GM11168 (cell line): ENCODE results near the gene XPNPEP3.

Experiments used
- in situ Hi-C: fragments of 300-500 bp; cut with MboI; formaldehyde crosslinking; loops from one replicate; pipeline ENCODE4 v1.12.0; 2022; ENCODE audit warnings: low sequenced_read_pairs; ENCODE audit not compliant: unreplicated experiment

XPNPEP3 gene

DNA sequence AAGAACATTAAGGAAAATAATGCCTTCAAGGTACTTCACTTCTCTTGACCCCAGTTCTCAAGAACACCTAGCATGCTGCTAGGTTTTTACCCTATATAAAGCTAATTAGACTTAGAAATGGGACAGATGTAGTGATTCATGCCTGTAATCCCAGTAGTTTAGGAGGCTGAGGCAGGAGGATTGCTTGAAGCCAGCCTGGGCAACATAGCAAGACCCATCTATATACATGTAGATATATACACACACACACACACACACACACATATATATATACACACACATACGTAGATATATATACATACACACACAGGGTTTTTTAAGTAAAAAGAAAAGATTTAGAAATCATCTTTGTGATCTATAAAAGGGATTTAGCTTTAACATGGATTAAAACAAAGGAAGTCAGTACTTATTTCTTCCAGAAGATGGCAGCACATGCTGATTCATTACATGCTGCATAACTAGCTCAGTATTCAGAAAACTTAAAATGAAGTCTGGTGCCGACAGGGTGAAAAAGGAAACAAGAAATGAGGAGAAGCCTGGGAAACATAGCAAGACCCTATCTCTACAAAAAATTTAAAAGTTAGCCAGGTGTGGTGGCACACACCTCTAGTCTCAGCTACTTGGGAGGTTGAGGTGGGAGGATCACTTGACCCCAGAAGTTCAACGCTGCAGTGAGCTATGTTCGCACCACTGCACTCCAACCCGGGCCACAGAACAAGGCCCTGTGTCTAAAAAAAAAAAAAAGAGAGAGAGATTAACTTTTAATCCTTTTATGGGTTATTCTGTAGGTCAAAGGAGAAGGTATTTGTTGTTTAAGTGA lies 65.7 kb downstream of the XPNPEP3 start:
- in situ Hi-C loops: no loop called here

DNA sequence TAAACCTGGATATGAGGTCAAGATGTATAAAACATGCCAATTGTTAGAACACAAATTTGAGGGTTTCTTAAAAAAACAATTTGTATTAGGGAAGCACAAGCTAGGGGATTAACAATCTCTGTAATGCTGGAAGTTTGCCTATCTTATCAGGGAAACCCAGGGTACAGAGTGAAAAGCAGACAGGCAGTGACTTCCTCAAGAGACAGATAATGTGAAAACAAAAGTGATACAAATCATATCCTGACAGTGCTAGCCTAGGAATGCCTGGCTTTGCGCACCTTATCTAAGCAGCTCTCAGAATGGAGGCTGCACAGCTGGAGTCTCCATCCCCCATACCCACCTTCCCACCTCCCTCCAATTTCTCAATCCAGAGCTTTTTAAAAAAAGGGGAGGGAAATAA lies 71.7 kb downstream of the XPNPEP3 start:
- in situ Hi-C loops: no loop called here

DNA sequence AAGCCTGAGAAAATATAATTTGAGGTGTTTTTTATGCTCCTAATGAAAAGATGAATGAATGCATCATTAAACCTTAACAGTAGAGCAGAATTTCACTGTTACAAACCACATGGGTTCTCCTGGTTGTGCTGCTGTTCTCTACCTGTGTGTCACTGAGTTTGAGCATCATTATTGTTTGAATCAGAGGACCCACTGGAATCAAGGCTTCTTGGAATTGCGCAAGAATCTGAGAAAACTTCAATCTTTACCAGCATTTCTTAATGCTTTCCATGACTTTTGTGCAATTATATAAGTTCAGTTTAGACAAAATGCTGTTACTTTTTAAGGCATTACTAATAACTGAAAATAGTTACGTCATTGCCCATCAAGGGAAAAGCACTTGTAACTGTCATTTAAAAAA lies 75.4 kb downstream of the XPNPEP3 start:
- in situ Hi-C loops: no loop called here

DNA sequence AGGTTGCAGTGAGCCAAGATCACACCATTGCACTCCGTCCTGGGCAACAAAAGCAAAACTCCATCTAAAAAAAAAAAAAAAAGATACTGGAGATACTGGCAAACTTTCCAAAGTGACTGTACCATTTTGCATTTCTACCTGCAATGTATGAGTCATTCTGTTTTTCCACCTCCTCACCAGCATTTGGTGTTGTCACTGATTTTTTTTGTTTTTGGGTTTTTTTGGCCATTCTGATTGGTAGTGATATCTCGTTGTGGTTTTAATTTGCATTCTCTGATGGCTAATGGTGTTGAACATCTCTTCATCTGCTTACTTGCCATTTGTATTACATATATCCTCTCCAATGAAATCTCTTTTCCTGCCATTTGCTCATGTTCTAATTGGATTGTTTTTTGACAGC lies 82.3 kb downstream of the XPNPEP3 start:
- in situ Hi-C loops: no loop called here

DNA sequence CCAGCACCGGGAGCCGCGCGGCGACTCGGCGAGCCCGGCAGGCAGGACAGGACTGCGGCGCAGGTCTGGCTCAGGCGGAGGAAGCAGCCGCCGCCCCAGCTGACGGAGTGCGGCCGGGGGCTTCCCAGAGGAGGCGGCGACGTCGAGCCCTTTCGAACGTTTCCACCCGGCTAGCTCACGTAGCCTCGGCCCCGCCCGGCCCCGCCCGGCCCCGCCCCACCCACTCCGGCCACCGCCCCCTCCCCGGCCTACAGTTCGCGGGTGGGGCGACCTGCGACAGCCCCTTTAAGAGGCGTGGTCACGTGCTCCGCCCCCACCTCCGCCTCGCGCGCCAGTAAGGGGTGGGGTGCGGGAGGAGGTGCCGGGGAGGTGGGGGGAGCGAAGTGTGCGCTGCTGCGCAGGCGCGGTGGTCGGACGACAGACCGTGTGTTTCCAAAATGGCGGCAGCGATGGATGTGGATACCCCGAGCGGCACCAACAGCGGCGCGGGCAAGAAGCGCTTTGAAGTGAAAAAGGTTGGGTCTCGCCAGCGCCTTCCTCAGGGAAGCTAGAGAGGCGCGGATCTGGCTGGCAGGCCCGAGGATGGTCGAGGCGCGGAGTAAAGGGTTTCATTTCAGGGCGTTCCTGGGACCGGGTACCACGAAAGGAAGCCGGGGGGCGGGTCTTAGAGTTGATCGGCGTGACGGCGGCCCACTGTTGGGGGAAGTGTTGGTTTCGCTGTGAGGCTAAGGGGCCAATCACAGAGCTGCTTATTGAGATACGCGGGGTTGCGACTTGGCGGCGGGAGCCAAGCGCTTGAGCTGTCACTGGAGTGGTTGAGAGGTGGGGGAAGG lies 94.2 kb downstream of the XPNPEP3 start, which contains the start of gene RBX1:
RBX1 (plus strand) TSS at position 417 of the 833 bp plus-strand sequence; CDS start at position 438, 21 bp downstream.
- in situ Hi-C loops: loop anchor here (10.0 kb wide), 1 partner anchor 124 kb away; no protein-coding TSS in a partner anchor

DNA sequence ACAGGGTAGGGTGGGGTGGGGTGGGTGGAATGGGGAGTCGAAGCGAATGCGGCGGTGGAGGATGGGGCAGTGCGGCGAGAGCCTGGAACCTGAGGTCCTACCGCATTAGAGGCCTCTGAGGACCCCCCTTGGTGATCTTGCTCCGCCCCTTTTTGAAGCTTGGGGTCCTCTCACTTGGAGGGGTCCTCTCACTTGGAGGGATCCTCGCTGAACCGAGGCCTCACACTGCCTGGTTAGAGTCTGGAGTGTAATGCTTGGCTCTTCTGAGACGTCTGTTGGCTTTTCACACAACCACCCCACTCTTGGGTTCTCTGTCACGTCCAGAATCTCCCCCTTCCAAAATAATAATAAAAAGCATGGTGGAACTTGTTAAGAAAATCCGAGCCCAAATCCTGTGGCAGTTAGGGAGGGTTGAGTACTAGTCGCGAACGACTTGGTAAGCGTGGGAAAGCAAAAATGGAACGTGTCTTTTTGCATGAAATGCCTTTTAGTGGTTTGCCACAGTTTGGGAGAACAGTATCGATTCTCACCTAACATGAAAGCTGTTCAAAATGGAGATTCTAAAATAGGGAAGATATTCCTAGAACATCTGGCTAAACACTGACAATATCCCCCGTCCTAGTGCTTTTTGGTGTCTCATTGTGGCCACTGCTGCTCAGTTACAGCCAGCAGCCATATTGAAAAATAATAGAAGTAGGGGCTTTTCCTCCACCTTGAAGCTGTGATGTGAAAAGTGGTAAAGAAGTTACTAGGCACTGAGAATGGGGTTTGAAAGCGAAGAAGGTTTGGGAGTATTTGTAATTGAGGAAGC lies 95.1 kb downstream of the XPNPEP3 start:
- in situ Hi-C loops: loop anchor here (10.0 kb wide), 1 partner anchor 123 kb away; no protein-coding TSS in a partner anchor

DNA sequence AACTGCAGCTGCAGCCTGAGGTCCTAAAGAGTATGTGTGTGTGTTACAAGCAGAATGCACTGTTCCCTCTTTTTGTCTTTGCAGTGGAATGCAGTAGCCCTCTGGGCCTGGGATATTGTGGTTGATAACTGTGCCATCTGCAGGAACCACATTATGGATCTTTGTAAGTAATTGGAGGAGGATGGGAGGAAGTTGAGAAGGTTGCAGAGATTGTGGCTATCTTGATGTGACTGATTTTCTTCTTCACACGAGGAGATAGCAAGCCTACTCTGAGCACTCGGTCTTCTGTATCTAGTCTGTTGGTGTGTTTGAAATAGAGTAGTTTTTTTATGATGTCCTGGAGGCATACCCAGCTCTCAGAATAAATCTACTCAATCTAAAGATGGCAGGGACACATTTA lies 96.5 kb downstream of the XPNPEP3 start:
- in situ Hi-C loops: loop anchor here (10.0 kb wide), 1 partner anchor 121 kb away; no protein-coding TSS in a partner anchor

DNA sequence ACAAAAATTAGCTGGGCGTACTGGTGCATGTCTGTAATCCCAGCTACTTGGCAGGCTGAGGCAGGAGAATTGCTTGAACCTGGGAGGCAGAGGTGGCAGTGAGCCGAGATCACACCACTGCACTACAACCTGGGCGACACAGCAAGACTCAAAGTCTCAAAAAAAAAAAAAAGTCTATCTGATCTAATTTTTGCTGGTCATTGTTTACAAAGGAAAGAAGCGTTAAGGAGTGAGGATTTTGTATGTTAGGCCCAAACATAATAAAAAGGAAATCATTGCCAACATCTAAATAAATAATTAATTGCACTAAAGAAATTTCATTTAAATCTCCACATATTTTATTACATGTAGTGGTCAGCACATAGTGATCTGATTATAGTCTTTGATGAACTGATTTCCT lies 97.2 kb downstream of the XPNPEP3 start:
- in situ Hi-C loops: loop anchor here (10.0 kb wide), 1 partner anchor 121 kb away; no protein-coding TSS in a partner anchor

DNA sequence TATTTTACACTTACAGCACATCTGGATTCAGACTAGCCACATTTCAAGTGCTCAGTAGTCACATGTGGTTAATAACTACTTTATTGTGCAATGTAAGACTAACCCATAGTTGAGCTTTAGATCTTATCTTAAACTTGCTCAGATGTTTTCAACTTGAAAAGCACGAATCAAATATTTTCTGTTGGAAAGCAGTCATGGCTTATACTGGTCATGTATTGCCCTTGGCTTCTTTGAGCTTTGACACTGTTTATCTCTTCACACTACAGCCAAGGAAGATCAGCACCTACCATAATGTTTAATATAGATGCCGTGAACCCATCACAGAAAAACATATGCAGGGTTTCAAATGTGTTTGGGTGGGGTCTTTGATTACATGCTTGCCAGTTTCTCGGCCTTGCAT lies 98.6 kb downstream of the XPNPEP3 start:
- in situ Hi-C loops: loop anchor here (10.0 kb wide), 1 partner anchor 119 kb away; no protein-coding TSS in a partner anchor

DNA sequence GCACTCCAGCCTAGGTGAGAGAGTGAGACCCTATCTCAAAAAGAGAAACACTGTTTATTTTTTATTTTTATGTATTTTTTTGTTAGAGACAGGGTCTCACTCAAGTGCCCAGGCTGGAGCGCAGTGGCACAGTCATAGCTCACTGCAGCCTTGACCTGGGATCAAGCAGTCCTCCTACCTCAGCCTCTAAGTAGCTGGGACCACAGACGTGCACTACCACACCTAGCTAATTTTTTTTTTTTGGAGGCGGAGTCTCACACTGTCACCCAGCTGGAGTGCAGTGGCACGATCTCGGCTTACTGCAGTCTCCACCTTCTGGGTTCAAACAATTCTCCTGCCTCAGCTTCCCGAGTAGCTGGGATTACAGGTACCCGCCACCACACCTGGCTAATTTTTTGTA lies 100.7 kb downstream of the XPNPEP3 start:
- in situ Hi-C loops: loop anchor here (10.0 kb wide), 1 partner anchor 117 kb away; no protein-coding TSS in a partner anchor

DNA sequence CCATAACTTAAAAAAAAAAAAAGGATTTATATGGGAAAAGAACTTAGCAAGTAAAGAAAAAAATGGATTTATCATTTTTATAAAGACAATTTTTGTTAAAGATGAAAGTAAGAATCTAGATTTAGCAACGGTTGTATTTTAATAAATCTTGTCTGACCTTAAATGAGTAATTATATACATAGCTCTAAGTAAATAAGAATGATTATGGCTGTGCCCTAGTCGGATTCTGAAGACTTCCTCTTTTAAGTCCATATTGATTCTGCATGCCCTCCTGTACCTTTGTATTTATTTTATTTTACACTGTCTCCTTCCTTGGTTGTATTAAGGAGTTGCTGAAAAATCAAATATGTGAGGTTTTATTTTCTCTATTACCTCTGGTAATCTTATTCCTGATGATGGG lies 101.4 kb downstream of the XPNPEP3 start:
- in situ Hi-C loops: loop anchor here (10.0 kb wide), 1 partner anchor 117 kb away; no protein-coding TSS in a partner anchor

DNA sequence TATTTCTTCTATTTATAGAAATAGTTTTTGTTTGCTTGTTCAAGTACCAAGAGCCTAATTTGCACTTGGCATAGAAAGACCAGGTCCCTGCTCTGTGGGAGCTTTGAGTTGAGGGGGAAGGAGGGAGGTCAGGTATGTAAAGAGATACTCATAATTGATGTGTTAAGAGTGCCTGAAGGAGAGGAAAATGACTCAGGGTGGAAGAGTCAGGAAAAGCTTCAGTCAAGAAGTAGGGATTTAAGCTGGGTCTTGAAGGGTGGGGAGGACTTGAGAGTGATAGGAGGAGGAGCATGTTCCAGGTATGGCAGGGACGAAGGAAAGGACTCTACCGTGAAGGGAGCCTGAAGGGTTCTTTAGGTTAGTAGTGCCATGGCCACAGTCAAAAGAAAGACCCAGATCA lies 103.2 kb downstream of the XPNPEP3 start:
- in situ Hi-C loops: no loop called here

DNA sequence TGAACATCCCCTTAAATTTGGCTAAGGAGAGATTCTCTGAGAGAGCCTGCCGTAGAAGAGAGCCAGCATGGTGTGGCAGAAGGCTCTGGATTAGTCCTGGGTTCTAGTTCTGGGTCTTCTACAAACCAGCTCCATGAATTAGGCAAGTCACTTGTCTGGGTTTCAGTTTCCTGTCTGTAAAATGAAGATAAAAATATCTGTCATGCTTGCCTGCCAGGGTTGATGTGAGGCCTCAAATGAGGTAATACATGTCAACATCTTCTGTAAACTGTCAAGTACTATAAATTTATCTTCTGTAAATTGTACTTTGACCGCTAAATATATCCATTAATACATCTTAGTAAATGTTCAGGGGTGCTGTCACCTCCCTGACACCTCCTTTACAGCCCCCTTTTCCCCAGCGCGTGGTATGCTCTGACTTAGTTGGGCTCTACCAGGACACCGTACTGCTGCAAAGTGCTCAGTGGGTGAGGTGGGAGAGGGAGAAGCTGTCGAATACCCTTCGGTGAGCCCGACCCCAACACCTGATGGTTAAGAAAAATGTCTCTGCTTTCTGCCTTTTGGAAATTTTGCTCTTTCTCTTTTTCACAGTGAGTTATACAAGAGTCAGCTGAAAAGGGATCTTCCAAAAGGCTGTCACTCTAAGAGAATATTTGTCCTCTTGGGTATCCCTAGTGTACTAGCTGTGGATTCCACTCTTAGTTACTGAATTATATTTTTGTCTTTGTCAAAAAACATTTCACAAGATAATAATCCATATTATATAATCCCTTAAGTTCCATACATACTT lies 109.2 kb downstream of the XPNPEP3 start:
- in situ Hi-C loops: no loop called here

DNA sequence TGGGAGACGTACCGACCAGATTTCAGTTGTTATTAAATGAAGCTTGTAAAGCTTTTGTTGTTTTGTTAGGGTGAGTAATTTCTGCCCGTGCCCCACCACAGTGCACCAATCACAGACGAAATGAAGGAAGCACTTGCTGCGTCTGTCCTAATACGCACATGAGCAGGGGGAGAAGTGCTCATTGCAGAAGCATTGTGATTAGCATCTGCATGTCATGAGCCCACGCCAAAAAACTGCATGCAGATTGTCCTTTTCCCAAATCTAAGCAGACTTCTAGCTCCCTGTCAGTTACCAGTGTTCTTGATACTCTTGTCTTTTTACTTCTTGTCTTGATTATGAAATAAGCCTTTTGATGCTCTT lies 109.8 kb downstream of the XPNPEP3 start:
- in situ Hi-C loops: no loop called here

DNA sequence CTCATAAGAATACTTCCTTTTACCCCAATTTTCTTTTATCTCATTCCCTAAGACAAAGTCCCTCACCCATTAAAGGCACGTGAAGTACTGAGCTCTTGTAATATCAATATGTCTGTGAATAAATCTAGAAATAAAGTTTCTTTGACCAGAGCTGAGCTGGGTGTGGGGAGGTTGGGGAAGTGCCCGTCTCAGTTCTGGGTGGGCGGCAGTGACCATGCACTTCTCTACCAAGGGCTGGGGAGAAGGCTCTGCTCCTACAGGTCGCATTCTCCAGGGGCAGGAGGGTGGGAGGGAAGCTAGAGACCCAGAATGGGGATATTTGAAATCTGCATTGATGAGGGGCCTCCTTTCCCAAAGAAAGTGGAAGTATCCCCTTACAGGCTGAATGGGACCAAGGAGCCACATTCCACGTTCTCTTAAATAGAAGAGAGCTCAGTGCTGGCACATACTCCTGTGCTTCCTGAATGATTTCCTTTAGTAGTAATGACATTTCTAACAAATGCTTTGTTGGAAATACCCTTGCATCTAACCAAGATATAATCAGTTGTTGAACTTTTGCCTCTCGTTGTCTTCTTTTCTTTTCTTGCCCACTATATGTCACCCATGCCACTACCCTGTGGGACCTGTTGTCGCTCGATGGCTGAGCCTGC lies 110.3 kb downstream of the XPNPEP3 start:
- in situ Hi-C loops: no loop called here

DNA sequence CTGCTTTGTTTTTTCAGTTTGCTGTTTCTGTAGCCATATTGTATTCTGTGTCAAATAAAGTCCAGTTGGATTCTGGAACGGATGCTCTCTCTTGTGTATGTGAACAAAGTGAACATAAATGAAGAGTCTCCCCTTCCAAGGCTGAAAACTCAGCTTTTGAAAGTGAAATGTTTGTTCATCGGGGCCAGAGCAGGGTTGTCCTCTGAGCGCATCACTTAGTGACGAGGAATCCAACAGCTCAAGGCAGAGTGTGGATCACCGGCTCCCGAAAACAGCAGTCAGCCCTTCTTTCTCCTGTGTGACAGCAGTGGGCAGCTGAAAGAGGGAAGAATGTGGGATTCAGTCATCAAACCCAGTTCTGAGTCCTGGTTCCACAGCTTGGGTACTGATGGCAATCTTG lies 115.6 kb downstream of the XPNPEP3 start:
- in situ Hi-C loops: no loop called here

DNA sequence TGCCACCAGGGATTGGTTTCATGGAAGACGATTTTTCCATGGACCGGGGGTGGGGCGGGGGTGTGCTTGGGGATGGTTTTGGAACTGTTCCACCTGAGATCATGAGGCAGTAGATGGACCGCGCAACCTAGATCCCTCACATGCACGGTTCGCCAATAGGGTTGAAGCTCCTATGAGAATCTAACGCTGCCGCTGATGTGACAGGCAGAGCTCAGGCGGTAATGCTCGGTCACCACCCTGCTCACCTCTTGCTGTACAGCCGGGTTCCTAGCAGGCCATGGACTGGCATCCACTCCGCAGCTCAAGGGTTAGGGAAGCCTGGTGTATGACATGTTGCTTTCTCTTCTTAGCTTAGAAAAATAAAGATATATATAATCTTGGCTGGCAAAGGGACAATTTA lies 116.2 kb downstream of the XPNPEP3 start:
- in situ Hi-C loops: no loop called here

DNA sequence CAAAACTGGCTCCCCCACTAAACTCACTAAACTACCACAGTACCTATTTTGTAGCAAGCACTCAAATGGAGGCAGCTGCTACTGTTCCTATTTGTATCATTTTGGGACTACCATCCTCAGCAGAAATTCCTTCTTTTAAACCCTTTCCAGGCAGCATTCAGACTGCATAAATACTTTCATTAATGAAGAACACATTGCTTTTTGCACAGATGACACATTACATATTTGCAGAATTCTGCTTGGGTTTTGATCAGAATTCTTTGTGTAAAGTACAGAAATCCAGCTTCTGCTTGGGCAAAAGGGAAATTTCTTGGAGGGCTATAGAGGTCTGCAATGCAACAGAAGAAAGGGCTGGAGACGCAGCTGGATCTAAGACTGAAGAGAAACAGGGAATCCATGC lies 118.4 kb downstream of the XPNPEP3 start:
- in situ Hi-C loops: no loop called here
